SIG-M5 treated with dmso at 0.1 percent for 504 hours (cell line): ENCODE measurements around the gene HK1.
"Not testable (repeated sequence)": the region's sequence is repeated elsewhere in the genome, so short reads cannot be mapped to it uniquely, and the experiment has no call there.

Experiments used
- DNase-seq: peaks from one replicate; lab custom pipeline; 2025; ENCODE audit not compliant: unreplicated experiment; lab: John Stamatoyannopoulos, UW

The HK1 gene

DNA sequence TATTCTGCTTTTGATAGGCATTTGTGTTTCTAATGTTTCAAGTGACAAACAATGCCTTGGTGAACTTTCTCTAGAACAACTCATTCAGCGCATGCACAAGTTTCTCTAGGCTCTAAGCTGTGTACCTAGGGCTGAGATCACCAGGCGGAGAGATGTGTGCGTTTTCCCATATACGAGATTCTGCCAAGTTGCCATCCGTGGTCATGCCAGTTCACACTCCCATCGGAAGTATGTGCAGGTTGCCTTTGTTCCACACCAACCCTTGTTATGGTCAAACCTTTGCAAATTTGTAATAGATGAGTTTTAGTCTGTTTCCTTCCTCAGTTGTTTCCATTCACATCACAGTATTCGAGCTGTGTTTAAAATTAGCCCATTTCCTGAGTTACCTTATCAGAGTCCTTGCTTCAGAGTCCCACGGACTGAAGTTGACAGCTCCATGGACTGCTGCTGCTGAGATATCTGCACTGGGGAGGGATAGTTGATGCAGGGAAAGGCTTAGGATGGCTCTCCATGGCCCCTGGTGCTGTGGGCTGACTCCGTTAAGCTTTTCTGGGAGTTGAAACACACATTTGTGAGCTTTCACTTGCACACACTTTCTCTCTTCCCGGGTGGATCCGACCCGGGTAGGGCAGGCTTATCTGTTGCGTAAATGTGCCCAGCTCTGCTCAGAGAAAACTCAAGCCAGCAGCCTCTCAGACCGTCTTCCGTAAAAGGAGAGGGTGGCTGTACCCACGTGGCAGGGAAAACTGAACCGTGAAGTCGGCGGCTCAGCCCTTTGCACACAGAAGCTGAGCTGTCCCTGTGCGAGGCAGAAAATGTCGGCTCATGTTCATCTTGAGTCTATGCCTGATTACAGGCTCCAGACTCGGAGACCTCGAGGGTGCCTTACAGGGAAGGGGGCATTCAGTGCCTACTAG lies 49.4 kb downstream of the HK1 start:
- peak; percentile 51 for DNase-seq

- no peak for DNase-seq
These were observed 50.1 kb downstream of the HK1 start for GRCh38 chr10:69328380-69328735.

GRCh38 chr10:69328888-69329287 lies 50.6 kb downstream of the HK1 start:
- DNase-seq: not testable (repeated sequence)

DNA sequence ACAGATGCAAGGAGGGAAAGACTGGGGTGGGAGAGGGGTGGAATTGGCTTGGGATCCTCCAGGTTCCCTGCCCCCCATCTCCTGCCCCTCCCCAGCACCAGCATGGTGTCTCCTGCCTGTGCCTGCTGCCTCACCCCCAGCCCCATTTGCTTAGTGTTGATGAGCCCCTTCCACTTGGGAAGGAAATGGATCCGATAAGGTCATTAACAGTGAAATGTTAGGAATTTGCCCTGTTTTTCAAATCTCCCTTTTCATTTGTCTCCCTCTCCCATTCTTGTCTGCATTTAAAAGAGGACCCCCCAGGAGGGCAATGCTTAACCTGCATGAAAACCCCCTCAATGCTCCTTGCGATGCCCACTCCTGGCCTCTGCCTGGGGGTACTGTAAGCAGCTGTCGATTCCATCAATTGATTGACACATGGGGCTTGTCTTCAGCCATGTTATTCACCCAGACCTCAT lies 51.5 kb downstream of the HK1 start:
- DNase-seq: no peak

DNA sequence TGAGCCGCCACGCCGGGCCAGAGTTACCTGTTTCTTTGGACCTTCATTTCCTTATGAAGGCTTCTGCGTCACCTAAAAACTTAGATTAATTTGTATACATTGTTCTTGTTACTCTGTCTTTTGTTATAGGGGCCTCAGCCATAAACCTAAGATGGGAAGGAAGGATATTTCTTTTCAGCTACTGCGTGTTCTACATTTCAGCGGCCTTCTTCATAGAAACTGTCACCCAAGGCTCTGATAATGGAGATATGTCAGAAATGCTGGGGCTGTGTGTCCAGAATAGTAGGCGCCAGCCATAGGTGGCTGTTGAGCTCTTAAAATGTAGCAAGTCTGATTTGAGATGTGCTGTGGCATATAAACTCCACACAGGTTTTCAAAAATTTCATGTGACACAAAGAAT lies 52.9 kb downstream of the HK1 start:
- no peak for DNase-seq

- DNase-seq: no peak
These were observed 54.1 kb downstream of the HK1 start for GRCh38 chr10:69332278-69333010.

- no peak for DNase-seq
These were observed 54.9 kb downstream of the HK1 start for GRCh38 chr10:69333205-69333604.

DNA sequence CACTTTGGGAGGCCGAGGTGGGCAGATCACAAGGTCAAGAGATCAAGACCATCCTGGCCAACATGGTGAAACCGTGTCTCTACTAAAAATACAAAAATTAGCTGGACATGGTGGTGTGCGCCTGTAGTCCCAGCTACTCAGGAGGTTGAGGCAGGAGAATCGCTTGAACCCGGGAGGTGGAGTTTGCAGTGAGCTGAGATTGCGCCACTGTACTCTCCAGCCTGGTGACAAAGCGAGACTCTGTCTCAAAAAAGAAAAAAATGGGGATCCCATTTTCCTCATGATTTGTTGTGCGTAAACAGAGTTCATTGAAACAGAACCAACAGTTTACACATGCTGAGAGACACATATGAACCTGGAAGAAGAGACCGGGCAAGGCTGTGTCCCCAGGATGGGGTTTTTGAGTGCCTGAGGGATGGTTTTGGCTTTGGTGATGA lies 55.6 kb downstream of the HK1 start:
- DNase-seq: not testable (repeated sequence)

GRCh38 chr10:69334302-69335062 lies 56.2 kb downstream of the HK1 start:
- DNase-seq: no peak

DNA sequence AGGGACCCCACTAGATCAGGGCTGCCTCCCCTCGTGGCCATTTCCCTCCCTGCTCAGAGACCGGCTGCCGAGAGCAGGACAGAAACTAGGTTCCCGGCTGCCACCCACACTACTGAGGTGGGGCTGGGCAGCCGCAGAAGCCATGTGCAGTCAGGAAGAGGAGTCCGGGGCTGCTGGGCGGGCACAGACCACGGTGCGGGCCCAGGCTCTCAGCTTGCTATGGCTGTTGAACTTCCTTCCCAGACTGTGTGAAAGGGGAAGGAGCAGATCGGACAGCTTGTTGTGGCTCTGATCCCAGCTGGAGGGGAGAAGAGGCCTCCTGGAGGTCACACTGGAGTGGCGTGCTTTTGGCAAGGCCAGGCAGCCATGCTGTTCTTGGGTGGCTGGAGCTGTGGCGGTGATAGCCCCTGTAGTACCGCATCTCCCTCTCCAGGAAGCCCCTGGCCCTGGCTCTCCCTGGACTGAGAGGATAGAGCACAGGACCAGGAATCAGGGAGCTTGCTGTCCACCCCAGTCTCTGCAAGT lies 56.8 kb downstream of the HK1 start:
- peak; percentile 60 for DNase-seq

DNA sequence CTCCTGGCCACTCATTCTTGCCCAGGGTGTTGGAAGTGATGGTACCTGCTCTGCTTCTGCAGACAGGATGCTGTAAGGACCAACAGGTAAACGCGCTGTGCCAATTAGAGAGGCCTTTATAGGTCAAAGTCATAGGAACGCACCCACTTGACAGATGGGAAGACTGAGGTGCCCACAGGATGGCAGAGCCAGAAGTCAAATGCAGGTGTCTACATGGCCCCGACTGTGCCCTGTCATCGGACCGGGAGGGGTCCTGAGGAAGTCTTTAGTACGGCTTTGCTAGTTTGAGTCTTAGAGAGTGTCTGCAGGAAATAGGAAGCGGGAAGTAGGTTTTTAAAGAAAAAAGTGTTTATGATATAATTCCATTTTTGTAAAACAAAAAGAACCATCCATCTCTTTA lies 57.3 kb downstream of the HK1 start:
- no peak for DNase-seq

DNA sequence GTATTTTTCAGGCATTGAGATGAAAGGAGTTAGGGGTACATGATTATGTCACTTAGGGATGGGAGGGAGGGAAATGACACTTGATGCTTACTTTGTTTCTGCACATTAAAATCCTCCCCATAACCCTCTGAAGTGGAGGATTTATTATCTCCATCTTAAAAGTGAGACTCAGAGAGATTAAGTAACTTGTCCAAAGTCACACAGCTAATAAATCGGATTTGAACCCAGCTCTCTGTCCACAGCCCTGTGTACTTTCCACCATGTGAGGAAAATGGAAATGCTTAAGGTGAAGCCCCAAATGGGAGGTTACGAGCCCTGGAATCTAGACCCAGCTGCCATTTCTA lies 58.6 kb downstream of the HK1 start:
- DNase-seq: no peak

DNA sequence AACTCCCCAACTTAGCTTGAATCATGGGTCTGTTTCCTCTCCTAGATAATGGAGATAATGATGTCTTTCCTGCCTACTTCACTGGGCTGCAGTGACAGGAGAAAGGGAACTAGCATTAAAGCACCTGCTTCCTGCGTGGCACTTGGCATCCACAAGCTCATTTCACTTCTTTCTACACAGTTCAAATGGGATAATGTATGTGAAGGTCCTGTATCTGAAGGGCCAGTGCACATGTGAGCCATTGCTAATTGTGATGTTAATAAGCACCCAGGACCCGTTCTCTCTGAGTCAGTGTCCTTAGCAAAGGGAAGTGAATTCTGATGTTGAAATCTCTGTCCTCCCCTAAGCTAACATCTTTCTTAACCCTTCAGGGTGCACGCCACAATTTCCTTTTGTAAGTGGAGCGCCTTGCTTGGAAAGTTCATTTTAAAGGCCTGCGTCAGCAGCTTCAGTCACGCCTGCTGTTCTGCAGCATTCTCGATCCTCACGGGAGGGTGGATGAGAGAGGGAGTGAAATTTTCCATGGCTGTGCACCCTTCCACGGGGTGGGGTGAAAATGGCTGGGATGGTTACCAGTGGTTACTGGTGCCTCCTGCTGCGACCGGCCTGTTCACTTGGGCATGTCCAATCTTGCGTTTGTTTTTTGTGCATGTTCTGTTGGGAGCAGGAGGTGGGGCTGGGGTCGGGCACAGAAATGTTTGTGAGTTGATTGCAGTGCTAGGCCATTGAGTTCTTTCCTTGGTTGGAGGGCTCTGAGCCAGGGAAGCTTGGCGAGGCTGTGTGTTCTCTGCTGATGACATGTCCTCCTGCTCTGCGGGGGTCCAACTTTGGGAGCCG lies 59.2 kb downstream of the HK1 start:
- DNase-seq: peak; percentile 94

GRCh38 chr10:69338133-69338456 lies 59.8 kb downstream of the HK1 start:
- DNase-seq: no peak

DNA sequence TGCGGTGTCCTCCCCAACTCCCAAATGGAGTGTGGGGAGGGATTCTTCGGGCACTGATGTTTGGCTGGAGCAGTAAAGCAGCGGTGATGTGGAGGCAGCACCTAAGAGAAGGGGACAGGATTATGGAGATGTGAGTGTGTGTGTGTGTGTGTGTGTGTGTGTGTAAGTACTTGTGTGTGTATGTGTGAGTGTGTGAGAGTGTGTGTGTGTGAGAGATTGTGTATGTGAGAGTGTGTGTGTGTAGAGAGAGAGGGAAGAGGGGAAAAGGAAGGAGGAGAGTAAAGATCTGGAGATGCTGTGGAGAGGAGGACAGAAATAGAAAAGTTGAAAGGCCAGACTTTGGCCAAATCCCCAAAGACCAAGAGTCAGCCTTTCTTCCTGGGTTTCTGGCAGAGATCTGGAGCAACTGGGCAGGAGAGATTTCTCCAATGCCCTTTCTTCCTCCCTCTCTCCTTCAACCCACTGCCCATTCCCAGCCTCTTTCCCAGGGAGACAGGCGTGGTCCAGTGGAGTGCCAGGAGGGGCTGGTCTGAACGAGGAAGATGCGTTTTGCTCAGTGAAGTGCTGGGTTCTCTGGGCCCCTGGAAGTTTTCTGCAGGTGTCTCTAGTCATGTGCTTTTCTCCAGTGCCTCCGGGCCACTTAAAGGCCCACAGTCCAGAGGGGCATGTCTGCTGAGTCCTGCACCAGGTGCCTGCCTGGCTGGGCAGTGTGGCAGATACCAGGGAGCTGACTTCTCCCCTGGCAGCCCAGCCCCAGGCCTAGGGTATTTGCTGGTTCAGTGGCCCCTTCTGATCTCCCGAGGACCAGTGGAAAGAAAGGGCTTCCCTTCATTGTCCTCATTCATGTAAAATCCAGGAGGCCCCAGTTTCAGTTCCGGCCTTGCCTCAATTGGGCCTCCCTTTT lies 60.5 kb downstream of the HK1 start:
- no peak for DNase-seq

- no peak for DNase-seq
These were observed 62.4 kb downstream of the HK1 start for GRCh38 chr10:69340695-69341094.

GRCh38 chr10:69343905-69344304 lies 65.6 kb downstream of the HK1 start:
- DNase-seq: no peak

GRCh38 chr10:69344591-69345252 lies 66.4 kb downstream of the HK1 start:
- no peak for DNase-seq

- DNase-seq: no peak
These were observed 67.1 kb downstream of the HK1 start for GRCh38 chr10:69345402-69345801.
